Liver (tissue), 3 donors: ENCODE results near the gene BTN1A1.

Source experiments
- EGR1 ChIP-seq, 2 donors: IDR thresholded peaks; 2 replicates each; pipeline ENCODE4 v1.6.1; 2016 to 2018; ENCODE audit warnings: antibody characterized with exemption in 2 of 2, low read depth in 2 of 2
- FOXA2 ChIP-seq: IDR thresholded peaks from 2 replicates; pipeline ENCODE4 v1.6.1; 2016; ENCODE audit warnings: antibody characterized with exemption
- GABPA ChIP-seq, 2 donors: IDR thresholded peaks in 1 of 2; conservative IDR thresholded peaks in 1 of 2; 2 replicates each; pipeline ENCODE4 v1.6.1; 2016; ENCODE audit warnings: antibody characterized with exemption in 2 of 2, mild to moderate bottlenecking in 1 of 2, moderate library complexity in 1 of 2
- HNF4G ChIP-seq: IDR thresholded peaks from 2 replicates; pipeline ENCODE4 v1.6.1; 2016; ENCODE audit warnings: antibody characterized with exemption
- RAD21 ChIP-seq, 2 donors: IDR thresholded peaks; 2 replicates each; pipeline ENCODE4 v1.6.1; 2016; ENCODE audit warnings: antibody characterized with exemption in 2 of 2, mild to moderate bottlenecking in 2 of 2
- RXRA ChIP-seq, 2 donors: IDR thresholded peaks; 2 replicates each; pipeline ENCODE4 v1.6.1; 2017 to 2018; ENCODE audit warnings: antibody characterized with exemption in 2 of 2, mild to moderate bottlenecking in 1 of 2
- SP1 ChIP-seq: IDR thresholded peaks from 2 replicates; pipeline ENCODE4 v1.6.1; 2018; ENCODE audit warnings: antibody characterized with exemption, mild to moderate bottlenecking
- YY1 ChIP-seq: IDR thresholded peaks from 2 replicates; pipeline ENCODE4 v1.6.1; 2016; ENCODE audit warnings: antibody characterized with exemption, mild to moderate bottlenecking
- TF ChIP-seq, protein P1 (sequence below): fragments of 150-350 bp; IDR thresholded peaks from 2 replicates; pipeline ENCODE4 v1.5.1; 2017; ENCODE audit warnings: improper control_type of control experiment, low read depth, low read length; ENCODE audit not compliant: missing input control
- TF ChIP-seq, protein P2 (sequence below): IDR thresholded peaks from 2 replicates; pipeline ENCODE4 v1.6.1; 2016; ENCODE audit warnings: antibody characterized with exemption
- TF ChIP-seq, protein P3 (sequence below): IDR thresholded peaks from 2 replicates; pipeline ENCODE4 v1.6.1; 2016; ENCODE audit warnings: antibody characterized with exemption
- TF ChIP-seq, protein P4 (sequence below): IDR thresholded peaks from 2 replicates; pipeline ENCODE4 v1.6.1; 2016; ENCODE audit warnings: antibody characterized with exemption, mild to moderate bottlenecking
- TF ChIP-seq, protein P5 (sequence below): IDR thresholded peaks from 2 replicates; pipeline ENCODE4 v1.6.1; 2016; ENCODE audit warnings: antibody characterized with exemption
- donor health status: healthy.
- donor health status: healthy.

DNA sequence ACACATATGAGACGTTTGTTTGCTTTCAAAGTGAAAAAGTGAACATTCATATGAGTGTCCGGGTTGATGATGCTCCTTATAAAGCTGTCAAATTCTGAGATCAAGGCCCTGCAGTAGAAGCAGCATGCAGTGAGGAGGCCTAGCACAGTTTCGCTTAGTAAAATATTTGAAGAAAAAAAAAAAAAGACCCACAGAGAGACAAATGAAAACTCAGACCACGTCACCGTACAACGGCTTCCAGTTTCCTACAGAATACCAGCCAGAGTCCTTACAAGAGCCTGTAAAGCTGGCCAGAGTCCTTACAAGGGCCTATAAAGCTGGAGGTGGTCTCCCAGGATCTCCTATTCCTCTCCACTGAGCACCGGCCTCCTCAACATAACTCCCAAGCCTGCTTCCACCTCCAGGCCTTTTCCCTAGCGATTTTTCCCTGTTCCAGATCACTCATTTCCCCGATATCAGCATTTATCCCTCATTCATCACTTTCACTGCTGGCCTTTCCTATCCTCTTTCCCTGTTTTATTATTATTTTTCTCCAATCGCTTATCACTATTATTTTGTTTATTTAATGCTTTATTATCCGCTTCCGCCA is 36.6 kb downstream of the BTN1A1 start:
- TF ChIP-seq RAD21 (IDR thresholded peaks at IDR 0.05) = no peak
- TF ChIP-seq, protein P1, sequence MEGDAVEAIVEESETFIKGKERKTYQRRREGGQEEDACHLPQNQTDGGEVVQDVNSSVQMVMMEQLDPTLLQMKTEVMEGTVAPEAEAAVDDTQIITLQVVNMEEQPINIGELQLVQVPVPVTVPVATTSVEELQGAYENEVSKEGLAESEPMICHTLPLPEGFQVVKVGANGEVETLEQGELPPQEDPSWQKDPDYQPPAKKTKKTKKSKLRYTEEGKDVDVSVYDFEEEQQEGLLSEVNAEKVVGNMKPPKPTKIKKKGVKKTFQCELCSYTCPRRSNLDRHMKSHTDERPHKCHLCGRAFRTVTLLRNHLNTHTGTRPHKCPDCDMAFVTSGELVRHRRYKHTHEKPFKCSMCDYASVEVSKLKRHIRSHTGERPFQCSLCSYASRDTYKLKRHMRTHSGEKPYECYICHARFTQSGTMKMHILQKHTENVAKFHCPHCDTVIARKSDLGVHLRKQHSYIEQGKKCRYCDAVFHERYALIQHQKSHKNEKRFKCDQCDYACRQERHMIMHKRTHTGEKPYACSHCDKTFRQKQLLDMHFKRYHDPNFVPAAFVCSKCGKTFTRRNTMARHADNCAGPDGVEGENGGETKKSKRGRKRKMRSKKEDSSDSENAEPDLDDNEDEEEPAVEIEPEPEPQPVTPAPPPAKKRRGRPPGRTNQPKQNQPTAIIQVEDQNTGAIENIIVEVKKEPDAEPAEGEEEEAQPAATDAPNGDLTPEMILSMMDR = no peak
- TF ChIP-seq, protein P2, sequence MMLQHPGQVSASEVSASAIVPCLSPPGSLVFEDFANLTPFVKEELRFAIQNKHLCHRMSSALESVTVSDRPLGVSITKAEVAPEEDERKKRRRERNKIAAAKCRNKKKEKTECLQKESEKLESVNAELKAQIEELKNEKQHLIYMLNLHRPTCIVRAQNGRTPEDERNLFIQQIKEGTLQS = no peak
- TF ChIP-seq, protein P3, sequence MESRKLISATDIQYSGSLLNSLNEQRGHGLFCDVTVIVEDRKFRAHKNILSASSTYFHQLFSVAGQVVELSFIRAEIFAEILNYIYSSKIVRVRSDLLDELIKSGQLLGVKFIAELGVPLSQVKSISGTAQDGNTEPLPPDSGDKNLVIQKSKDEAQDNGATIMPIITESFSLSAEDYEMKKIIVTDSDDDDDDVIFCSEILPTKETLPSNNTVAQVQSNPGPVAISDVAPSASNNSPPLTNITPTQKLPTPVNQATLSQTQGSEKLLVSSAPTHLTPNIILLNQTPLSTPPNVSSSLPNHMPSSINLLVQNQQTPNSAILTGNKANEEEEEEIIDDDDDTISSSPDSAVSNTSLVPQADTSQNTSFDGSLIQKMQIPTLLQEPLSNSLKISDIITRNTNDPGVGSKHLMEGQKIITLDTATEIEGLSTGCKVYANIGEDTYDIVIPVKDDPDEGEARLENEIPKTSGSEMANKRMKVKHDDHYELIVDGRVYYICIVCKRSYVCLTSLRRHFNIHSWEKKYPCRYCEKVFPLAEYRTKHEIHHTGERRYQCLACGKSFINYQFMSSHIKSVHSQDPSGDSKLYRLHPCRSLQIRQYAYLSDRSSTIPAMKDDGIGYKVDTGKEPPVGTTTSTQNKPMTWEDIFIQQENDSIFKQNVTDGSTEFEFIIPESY = no peak
- TF ChIP-seq, protein P4, sequence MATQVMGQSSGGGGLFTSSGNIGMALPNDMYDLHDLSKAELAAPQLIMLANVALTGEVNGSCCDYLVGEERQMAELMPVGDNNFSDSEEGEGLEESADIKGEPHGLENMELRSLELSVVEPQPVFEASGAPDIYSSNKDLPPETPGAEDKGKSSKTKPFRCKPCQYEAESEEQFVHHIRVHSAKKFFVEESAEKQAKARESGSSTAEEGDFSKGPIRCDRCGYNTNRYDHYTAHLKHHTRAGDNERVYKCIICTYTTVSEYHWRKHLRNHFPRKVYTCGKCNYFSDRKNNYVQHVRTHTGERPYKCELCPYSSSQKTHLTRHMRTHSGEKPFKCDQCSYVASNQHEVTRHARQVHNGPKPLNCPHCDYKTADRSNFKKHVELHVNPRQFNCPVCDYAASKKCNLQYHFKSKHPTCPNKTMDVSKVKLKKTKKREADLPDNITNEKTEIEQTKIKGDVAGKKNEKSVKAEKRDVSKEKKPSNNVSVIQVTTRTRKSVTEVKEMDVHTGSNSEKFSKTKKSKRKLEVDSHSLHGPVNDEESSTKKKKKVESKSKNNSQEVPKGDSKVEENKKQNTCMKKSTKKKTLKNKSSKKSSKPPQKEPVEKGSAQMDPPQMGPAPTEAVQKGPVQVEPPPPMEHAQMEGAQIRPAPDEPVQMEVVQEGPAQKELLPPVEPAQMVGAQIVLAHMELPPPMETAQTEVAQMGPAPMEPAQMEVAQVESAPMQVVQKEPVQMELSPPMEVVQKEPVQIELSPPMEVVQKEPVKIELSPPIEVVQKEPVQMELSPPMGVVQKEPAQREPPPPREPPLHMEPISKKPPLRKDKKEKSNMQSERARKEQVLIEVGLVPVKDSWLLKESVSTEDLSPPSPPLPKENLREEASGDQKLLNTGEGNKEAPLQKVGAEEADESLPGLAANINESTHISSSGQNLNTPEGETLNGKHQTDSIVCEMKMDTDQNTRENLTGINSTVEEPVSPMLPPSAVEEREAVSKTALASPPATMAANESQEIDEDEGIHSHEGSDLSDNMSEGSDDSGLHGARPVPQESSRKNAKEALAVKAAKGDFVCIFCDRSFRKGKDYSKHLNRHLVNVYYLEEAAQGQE = no peak
- TF ChIP-seq EGR1 (IDR thresholded peaks at IDR 0.05; ENCODE audit: low read depth in 2 of 2) = no peak
- no peak for TF ChIP-seq SP1
- no peak for TF ChIP-seq HNF4G
- TF ChIP-seq GABPA (IDR thresholded peaks at IDR 0.05 in 1 of 2, conservative IDR thresholded peaks at IDR 0.05 in 1 of 2) = no peak
- TF ChIP-seq YY1 = no peak
- TF ChIP-seq RXRA (IDR thresholded peaks at IDR 0.05) = no peak
- no peak for TF ChIP-seq FOXA2
- TF ChIP-seq, protein P5, sequence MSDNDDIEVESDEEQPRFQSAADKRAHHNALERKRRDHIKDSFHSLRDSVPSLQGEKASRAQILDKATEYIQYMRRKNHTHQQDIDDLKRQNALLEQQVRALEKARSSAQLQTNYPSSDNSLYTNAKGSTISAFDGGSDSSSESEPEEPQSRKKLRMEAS = no peak
